HG03159 (cell line): ENCODE measurements around the gene CYLD.

Experiments
- ATAC-seq: cut with Tn5 transposase; IDR thresholded peaks from one replicate; pipeline ENCODE4 v1.9.1; 2021; ENCODE audit warnings: mild to moderate bottlenecking, moderate library complexity; ENCODE audit not compliant: unreplicated experiment

The CYLD gene

GRCh38 chr16:50841081-50841886 is 99.4 kb downstream of the CYLD start:
- no peak for ATAC-seq

- ATAC-seq: no peak
Observed at GRCh38 chr16:50842013-50842505, 100.2 kb downstream of the CYLD start.

- no peak for ATAC-seq
Observed at GRCh38 chr16:50842589-50842988, 100.7 kb downstream of the CYLD start.

- no peak for ATAC-seq
Observed at GRCh38 chr16:50844840-50845239, 103.0 kb downstream of the CYLD start.

GRCh38 chr16:50845296-50845695 is 103.4 kb downstream of the CYLD start:
- ATAC-seq: no peak

GRCh38 chr16:50846511-50846910 is 104.6 kb downstream of the CYLD start:
- no peak for ATAC-seq

GRCh38 chr16:50847166-50847565 is 105.3 kb downstream of the CYLD start:
- no peak for ATAC-seq

- no peak for ATAC-seq
Observed at GRCh38 chr16:50848755-50849514, 107.0 kb downstream of the CYLD start.
